Upper lobe of left lung (tissue), 6 donors: ENCODE results near the gene C2orf72. TPM values are rescaled to one million over a fixed set of nuclear protein-coding genes. Genes with fewer than 3 reads are reported as not detected.

Experiments
- ATAC-seq, 2 donors: fragments of 200-7000 bp; cut with Tn5 transposase; one replicate each; pipeline ENCODE4 v1.9.1; 2022; ENCODE audit warnings: mild to moderate bottlenecking in 2 of 2, moderate library complexity in 2 of 2; ENCODE audit not compliant: low FRiP score in 2 of 2
- DNase-seq, 2 donors: peaks; one replicate each; pipeline ENCODE4 v3.0.0-alpha.2; 2019 to 2020
- H3K27ac ChIP-seq, 4 donors: fragments of 200-600 bp; sonication (generic); one replicate each; pipeline ENCODE4 v1.5.1; 2016 to 2019
- H3K27me3 ChIP-seq, 4 donors: fragments of 200-600 bp; sonication (generic); one replicate each; pipeline ENCODE4 v1.5.1; 2017 to 2019
- H3K36me3 ChIP-seq, 4 donors: fragments of 200-600 bp; sonication (generic); one replicate each; pipeline ENCODE4 v1.5.1; 2016 to 2019
- H3K4me1 ChIP-seq, 4 donors: fragments of 200-600 bp; sonication (generic); one replicate each; pipeline ENCODE4 v1.5.1; 2018 to 2019
- H3K4me3 ChIP-seq, 4 donors: fragments of 200-600 bp; sonication (generic); one replicate each; pipeline ENCODE4 v1.5.1; 2017 to 2019; ENCODE audit warnings: mild to moderate bottlenecking in 2 of 4, moderate library complexity in 1 of 4
- H3K9me3 ChIP-seq, 4 donors: fragments of 200-600 bp; sonication (generic); one replicate each; pipeline ENCODE4 v1.5.1; 2018 to 2019
- EP300 ChIP-seq, 4 donors: sonication (generic); formaldehyde crosslinking; IDR thresholded peaks; one replicate each; pipeline ENCODE4 v1.5.1; 2017; ENCODE audit warnings: antibody characterized with exemption in 4 of 4, control low read depth in 2 of 4
- POLR2A ChIP-seq, 4 donors: fragments of 450-650 bp; IDR thresholded peaks; one replicate each; pipeline ENCODE4 v1.5.1; 2016 to 2017; ENCODE audit warnings: antibody characterized with exemption in 4 of 4, mild to moderate bottlenecking in 2 of 4
- POLR2AphosphoS5 ChIP-seq, 2 donors: sonication (generic); formaldehyde crosslinking; IDR thresholded peaks; one replicate each; pipeline ENCODE4 v1.5.1; 2017; ENCODE audit warnings: antibody characterized with exemption in 2 of 2
- WGBS, 2 donors: methylation state at CpG; one replicate each; pipeline ENCODE4 v1.1.5; 2017 to 2018; 5-methylcytosine and 5-hydroxymethylcytosine counted together
- total RNA-seq, 6 donors: library from RNA; depleted of rRNA in 4 of 6; stranded (reverse); fragments of >200 nt in 4 of 6; gene quantifications; one replicate each; pipeline versions ENCODE4 v1.1.0 to v1.2.1, GENCODE V29; 2016 to 2021
- TF ChIP-seq, protein P1 (sequence below), 6 experiments: fragments of 450-650 bp in 4 of 6; fragments of 200-600 bp in 2 of 6; sonication (generic) in 2 of 6; IDR thresholded peaks; one replicate each; pipeline ENCODE4 v1.5.1; 2016 to 2019; ENCODE audit warnings: antibody characterized with exemption in 6 of 6
- donor health status: DM: no; HTN: no; CAD: no; lungs with moderate emphysema.
- donor health status: DM: no; HTN: yes; CAD: no; lungs with severe emphysema.

C2orf72 gene
- total RNA-seq, 6 donors from 2014 or later = 0.37 to 0.84 (median 0.61) TPM; not detected in 3

DNA sequence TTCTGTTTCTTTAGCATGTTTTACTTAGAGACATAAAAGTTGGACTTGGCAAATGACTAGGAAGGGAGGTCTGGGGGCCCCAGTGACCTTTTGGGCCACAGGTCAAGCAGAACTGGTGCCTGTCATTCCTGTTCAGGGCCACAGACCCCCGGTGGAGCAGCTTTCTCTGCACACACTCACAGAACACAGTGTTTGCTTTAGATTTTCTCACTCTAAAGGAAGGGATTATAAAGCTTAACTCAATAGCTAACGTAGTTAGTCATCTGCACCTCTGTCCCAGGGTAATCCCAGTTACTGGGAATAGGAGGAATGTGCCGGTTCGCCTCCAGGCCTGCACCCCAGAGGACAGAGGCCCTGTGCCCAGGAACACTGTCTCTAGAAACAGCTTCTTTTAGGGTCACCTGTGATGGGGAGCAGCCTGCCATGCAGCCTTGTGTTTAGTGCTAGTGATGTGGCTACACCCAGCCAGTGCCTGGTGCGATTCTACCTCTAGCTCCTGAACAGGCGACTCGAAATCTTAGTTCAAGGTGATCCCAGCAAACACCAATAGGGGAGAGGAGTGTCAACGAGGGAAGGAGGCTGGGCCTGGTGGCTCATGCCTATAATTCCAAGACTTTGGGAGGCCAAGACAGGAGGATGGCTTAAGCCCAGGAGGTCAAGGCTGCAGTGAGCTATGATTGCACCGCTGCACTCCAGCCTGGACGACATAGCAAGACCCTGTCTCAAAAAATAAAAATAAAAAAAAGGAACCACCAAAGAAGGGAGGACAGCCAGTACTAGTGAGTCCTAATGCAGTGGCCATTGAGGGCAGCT is 29.8 kb upstream of the C2orf72 start:
- no peak overlapping the region for H3K4me3 ChIP-seq
- 68 to 74% methylated on average over 10 of the region's 10 CpGs for WGBS, 2 donors
- no peak for DNase-seq
- TF ChIP-seq POLR2A (IDR thresholded peaks at IDR 0.05) (no peak), POLR2AphosphoS5 (IDR thresholded peaks at IDR 0.05) (no peak)
- TF ChIP-seq, protein P1, sequence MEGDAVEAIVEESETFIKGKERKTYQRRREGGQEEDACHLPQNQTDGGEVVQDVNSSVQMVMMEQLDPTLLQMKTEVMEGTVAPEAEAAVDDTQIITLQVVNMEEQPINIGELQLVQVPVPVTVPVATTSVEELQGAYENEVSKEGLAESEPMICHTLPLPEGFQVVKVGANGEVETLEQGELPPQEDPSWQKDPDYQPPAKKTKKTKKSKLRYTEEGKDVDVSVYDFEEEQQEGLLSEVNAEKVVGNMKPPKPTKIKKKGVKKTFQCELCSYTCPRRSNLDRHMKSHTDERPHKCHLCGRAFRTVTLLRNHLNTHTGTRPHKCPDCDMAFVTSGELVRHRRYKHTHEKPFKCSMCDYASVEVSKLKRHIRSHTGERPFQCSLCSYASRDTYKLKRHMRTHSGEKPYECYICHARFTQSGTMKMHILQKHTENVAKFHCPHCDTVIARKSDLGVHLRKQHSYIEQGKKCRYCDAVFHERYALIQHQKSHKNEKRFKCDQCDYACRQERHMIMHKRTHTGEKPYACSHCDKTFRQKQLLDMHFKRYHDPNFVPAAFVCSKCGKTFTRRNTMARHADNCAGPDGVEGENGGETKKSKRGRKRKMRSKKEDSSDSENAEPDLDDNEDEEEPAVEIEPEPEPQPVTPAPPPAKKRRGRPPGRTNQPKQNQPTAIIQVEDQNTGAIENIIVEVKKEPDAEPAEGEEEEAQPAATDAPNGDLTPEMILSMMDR (IDR thresholded peaks at IDR 0.05) = no peak
- ATAC-seq = no peak
- H3K27me3 ChIP-seq = peaks cover 0 to 5% (median 0%) of the 10 kb centered on the region in 4 donors
- H3K9me3 ChIP-seq = no peaks in the 10 kb centered on the region
- H3K4me1 ChIP-seq = no peaks in the 10 kb centered on the region
- H3K27ac ChIP-seq = no peak overlapping the region
- H3K36me3 ChIP-seq = no peaks in the 10 kb centered on the region

DNA sequence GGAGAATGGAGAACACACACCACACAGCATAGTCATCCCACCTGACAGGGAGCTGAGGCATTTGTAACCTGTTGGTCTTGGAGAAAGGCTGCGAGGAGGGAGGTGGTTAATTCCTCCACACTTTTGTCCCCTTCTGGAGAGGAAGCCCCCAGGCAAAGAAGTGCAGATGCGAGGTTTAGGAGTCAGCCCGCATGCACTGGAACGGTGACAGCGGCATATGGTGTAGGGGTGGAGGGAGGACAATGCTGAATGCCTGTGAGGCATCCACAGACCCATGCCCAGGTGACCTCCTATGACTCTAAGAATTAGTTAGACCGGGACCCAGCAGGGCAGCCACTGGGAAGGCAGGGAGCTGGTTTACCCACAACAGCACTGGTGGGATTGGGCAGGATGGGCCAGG is 29.2 kb upstream of the C2orf72 start:
- H3K4me3 ChIP-seq = no peak overlapping the region
- ATAC-seq = no peak
- WGBS, 2 donors = 87 to 88% methylated on average over 6 of the region's 6 CpGs

DNA sequence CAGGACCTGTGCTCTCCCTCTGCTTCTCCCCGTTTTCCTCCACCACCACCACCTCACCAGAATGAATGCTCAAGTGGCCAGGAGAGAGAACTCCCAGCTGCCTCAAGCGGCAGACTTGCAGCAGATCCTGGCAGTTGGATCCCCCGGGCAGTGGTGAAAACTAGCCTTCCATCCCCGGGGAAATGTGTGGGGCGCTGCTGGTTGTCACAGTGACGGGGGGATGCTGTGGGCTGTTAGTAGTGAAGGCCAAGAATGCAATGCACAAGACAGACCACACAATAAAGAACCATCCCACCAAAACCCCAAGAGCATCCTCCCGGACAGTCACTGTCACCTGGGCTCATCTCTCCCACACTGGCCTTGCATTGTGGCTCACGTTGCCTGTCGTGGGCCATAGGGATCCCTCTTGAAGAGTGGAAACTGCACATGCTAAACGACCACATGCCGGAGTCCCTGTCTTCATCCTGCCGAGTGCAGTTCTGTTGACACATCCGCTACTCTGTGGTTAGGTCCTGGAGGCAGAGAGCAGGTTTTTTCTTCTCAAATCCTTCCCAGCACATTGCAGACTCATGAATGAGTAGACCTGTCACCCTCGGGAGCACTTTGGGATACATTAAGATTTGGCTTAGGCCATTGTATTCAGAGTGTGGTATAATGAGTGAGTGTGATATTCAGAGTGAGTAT is 27.9 kb upstream of the C2orf72 start:
- H3K9me3 ChIP-seq = no peaks in the 10 kb centered on the region
- no peaks in the 10 kb centered on the region for H3K4me1 ChIP-seq
- no peak for DNase-seq
- ATAC-seq = no peak
- TF ChIP-seq, protein P1 (IDR thresholded peaks at IDR 0.05) = no peak
- no peak for TF ChIP-seq POLR2A (IDR thresholded peaks at IDR 0.05)
- TF ChIP-seq EP300 (IDR thresholded peaks at IDR 0.05) = no peak
- TF ChIP-seq POLR2AphosphoS5 (IDR thresholded peaks at IDR 0.05) = no peak
- 61 to 65% methylated on average over 14 of the region's 14 CpGs for WGBS, 2 donors
- H3K27me3 ChIP-seq = no peaks in the 10 kb centered on the region
- no peak overlapping the region for H3K27ac ChIP-seq
- no peaks in the 10 kb centered on the region for H3K36me3 ChIP-seq
- H3K4me3 ChIP-seq = no peak overlapping the region

More for the DNA sequence above, 29.2 kb upstream of the C2orf72 start:
- Histone ChIP-seq H3K36me3 (no peaks in the 10 kb centered on the region), H3K27me3 (no peaks in the 10 kb centered on the region), H3K9me3 (no peaks in the 10 kb centered on the region), H3K4me1 (no peaks in the 10 kb centered on the region), H3K27ac (no peak overlapping the region)
- DNase-seq = no peak
- TF ChIP-seq POLR2A (IDR thresholded peaks at IDR 0.05) = no peak
- no peak for TF ChIP-seq EP300 (IDR thresholded peaks at IDR 0.05)
- TF ChIP-seq, protein P1 (IDR thresholded peaks at IDR 0.05) = no peak
- TF ChIP-seq POLR2AphosphoS5 (IDR thresholded peaks at IDR 0.05) = no peak

DNA sequence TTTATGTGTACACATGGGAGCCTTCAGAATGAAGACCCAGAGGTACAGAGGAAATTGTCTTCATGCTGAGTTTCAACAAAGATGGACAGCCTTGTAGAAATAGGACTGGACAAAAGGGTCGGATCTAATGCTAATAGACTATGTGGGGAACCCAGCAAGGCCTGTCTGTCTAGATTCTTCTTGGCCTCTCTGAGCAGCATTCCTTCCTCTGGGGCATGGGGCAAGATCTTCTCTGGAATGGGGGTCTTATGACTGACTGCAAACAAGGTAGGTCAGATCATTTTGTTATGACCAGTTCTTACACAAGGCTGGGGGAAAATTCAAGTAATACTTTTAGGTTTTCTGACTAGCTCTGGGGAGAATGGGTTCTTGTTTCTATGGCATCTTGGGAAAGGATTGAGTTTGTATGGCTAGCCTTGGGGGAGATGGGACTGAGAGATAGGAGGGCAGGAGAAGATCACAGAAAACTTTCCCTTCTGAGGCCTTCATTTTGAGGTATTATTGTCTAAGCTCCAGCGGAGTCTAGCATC is 27.1 kb upstream of the C2orf72 start:
- WGBS, 2 donors = 60 to 77% methylated on average over 2 of the region's 2 CpGs
- no peak for ATAC-seq
- Histone ChIP-seq H3K4me3 (no peak overlapping the region), H3K4me1 (no peaks in the 10 kb centered on the region), H3K9me3 (no peaks in the 10 kb centered on the region), H3K27ac (no peak overlapping the region), H3K36me3 (no peaks in the 10 kb centered on the region), H3K27me3 (no peaks in the 10 kb centered on the region)
- no peak for DNase-seq
- no peak for TF ChIP-seq POLR2A (IDR thresholded peaks at IDR 0.05)
- TF ChIP-seq, protein P1 (IDR thresholded peaks at IDR 0.05) = no peak
- TF ChIP-seq EP300 (IDR thresholded peaks at IDR 0.05) = no peak
- no peak for TF ChIP-seq POLR2AphosphoS5 (IDR thresholded peaks at IDR 0.05)
